ENCODE results near the gene RGSL1. TPM values are rescaled to one million over a fixed set of nuclear protein-coding genes. Genes with fewer than 3 reads are reported as not detected.

The RGSL1 gene
- total RNA-seq, 3 donors from 2014 or later = not detected

DNA sequence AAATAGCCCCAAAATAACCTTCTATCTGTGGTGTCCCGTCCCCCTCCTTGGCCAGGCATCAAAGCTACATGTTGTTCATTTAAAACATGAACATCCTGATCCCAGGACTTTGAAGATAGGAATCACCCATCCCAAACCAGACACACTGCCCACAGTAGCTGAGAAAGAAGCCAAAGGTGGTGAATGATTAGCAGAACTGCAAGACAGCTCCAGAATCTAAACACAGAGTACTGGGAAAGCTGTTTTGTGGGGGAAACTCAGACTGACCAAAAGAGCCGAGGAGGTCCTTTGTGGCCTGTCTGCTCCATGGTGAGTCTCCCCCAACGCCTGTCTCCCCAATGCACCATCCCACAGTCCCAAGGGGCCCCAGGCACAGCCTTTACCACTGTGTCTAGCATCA lies 42.2 kb upstream of the RGSL1 start:
- intact Hi-C loops (cut with DNase I; ENCODE audit: low total_unique reads) = no loop called here
- no peaks in the 10 kb centered on the region for H3K9me3 ChIP-seq

GRCh38 chr1:182408435-182409075 lies 41.4 kb upstream of the RGSL1 start:
- intact Hi-C loops (cut with DNase I; ENCODE audit: low total_unique reads) = no loop called here
- H3K27ac ChIP-seq = no peak overlapping the region
- no peaks in the 10 kb centered on the region for H3K27me3 ChIP-seq
- TF ChIP-seq, protein P1, sequence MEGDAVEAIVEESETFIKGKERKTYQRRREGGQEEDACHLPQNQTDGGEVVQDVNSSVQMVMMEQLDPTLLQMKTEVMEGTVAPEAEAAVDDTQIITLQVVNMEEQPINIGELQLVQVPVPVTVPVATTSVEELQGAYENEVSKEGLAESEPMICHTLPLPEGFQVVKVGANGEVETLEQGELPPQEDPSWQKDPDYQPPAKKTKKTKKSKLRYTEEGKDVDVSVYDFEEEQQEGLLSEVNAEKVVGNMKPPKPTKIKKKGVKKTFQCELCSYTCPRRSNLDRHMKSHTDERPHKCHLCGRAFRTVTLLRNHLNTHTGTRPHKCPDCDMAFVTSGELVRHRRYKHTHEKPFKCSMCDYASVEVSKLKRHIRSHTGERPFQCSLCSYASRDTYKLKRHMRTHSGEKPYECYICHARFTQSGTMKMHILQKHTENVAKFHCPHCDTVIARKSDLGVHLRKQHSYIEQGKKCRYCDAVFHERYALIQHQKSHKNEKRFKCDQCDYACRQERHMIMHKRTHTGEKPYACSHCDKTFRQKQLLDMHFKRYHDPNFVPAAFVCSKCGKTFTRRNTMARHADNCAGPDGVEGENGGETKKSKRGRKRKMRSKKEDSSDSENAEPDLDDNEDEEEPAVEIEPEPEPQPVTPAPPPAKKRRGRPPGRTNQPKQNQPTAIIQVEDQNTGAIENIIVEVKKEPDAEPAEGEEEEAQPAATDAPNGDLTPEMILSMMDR (IDR thresholded peaks at IDR 0.05) = no peak
- TF ChIP-seq POLR2AphosphoS5 (IDR thresholded peaks at IDR 0.05) (no peak), POLR2A (IDR thresholded peaks at IDR 0.05) (no peak)
- no peaks in the 10 kb centered on the region for H3K36me3 ChIP-seq
- H3K9me3 ChIP-seq = no peaks in the 10 kb centered on the region
- H3K4me3 ChIP-seq = no peak overlapping the region
- DNase-seq (ENCODE audit: low spot score in 2 of 2) = no peak
- no peaks in the 10 kb centered on the region for H3K4me1 ChIP-seq

More for the DNA sequence above, 42.2 kb upstream of the RGSL1 start:
- Histone ChIP-seq H3K27me3 (no peaks in the 10 kb centered on the region), H3K27ac (no peak overlapping the region), H3K4me3 (no peak overlapping the region), H3K4me1 (no peaks in the 10 kb centered on the region), H3K36me3 (no peaks in the 10 kb centered on the region)
- TF ChIP-seq, protein P1 (IDR thresholded peaks at IDR 0.05) = no peak
- TF ChIP-seq POLR2AphosphoS5 (IDR thresholded peaks at IDR 0.05) = no peak
- no peak for TF ChIP-seq POLR2A (IDR thresholded peaks at IDR 0.05)
- DNase-seq (ENCODE audit: low spot score in 2 of 2) = no peak

GRCh38 chr1:182410138-182410537 lies 39.8 kb upstream of the RGSL1 start:
- no peak overlapping the region for H3K27ac ChIP-seq
- H3K4me1 ChIP-seq = no peaks in the 10 kb centered on the region
- peaks cover 0 to 5% of the 10 kb centered on the region in 2 donors for H3K27me3 ChIP-seq
- no peaks in the 10 kb centered on the region for H3K9me3 ChIP-seq
- H3K36me3 ChIP-seq = no peaks in the 10 kb centered on the region
- TF ChIP-seq, protein P1 (IDR thresholded peaks at IDR 0.05) = no peak
- TF ChIP-seq POLR2AphosphoS5 (IDR thresholded peaks at IDR 0.05) (no peak), POLR2A (IDR thresholded peaks at IDR 0.05) (no peak)
- no peak for DNase-seq (ENCODE audit: low spot score in 2 of 2)
- intact Hi-C loops (cut with DNase I; ENCODE audit: low total_unique reads) = no loop called here
- H3K4me3 ChIP-seq = no peak overlapping the region

GRCh38 chr1:182410620-182411273 lies 39.2 kb upstream of the RGSL1 start:
- no peaks in the 10 kb centered on the region for H3K36me3 ChIP-seq
- TF ChIP-seq POLR2AphosphoS5 (IDR thresholded peaks at IDR 0.05) = no peak
- TF ChIP-seq, protein P1 (IDR thresholded peaks at IDR 0.05) = no peak
- no peak for TF ChIP-seq POLR2A (IDR thresholded peaks at IDR 0.05)
- DNase-seq (ENCODE audit: low spot score in 2 of 2) = no peak

DNA sequence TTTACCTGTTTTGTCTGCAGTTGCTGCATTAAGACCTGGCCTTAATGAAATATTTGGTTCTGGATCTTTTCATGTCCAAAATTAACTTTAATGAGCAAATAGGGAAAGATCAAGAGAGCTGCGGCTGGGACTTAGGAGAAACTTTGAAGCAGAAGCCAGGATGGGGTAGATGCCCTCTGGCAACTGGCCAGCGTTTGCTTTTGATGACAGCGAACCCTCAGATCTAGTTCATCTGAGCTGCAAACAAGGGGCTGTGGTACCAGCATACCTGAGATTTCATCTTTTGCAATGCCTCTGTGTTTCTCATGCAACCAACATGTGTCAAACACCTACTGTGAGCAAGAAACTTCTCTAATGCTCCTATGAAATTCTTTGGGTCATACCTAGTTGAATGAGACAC lies 36.5 kb upstream of the RGSL1 start:
- H3K4me3 ChIP-seq = no peak overlapping the region
- no peaks in the 10 kb centered on the region for H3K4me1 ChIP-seq
- no peaks in the 10 kb centered on the region for H3K36me3 ChIP-seq
- intact Hi-C loops (cut with DNase I; ENCODE audit: low total_unique reads) = no loop called here
- no peak for DNase-seq (ENCODE audit: low spot score in 2 of 2)
- TF ChIP-seq POLR2AphosphoS5 (IDR thresholded peaks at IDR 0.05) (no peak), POLR2A (IDR thresholded peaks at IDR 0.05) (no peak)
- TF ChIP-seq, protein P1 (IDR thresholded peaks at IDR 0.05) = no peak
- H3K9me3 ChIP-seq = no peaks in the 10 kb centered on the region
- H3K27me3 ChIP-seq = peaks cover 0 to 5% of the 10 kb centered on the region in 2 donors
- H3K27ac ChIP-seq = no peak overlapping the region

More at GRCh38 chr1:182410620-182411273, 39.2 kb upstream of the RGSL1 start:
- H3K27me3 ChIP-seq = peaks cover 0 to 5% of the 10 kb centered on the region in 2 donors
- H3K4me3 ChIP-seq = no peak overlapping the region
- H3K4me1 ChIP-seq = no peaks in the 10 kb centered on the region
- no peak overlapping the region for H3K27ac ChIP-seq
- intact Hi-C loops (cut with DNase I; ENCODE audit: low total_unique reads) = no loop called here
- no peaks in the 10 kb centered on the region for H3K9me3 ChIP-seq
